Activated T-cell treated with anti-CD3 and anti-CD28 coated beads, Interleukin-2, amount 50 U/mL, for 1 hour (primary cell): Measurements from ENCODE around the gene DLG2.

Experiments
- DNase-seq: peaks from one replicate; pipeline ENCODE4 v3.0.0-alpha.2; 2020

DLG2 gene

DNA sequence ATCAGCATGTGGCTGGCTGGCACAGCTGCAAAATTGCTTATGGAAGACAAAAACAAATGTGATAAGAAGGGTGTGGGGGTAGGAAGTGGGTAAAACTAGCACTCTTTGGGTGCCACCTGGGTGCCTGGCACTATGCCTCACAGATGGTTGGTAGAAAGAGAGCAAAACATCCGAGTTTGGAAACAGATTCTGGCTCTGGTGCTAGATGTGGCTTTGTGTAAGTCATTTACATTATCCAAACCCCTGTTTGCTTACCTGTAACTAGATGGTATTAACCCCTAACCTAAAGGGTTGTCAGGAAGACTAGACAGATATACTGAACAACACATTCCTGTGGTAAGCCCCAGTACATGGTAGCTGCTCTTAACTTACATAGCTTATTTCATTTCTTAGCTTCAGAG lies 905.6 kb downstream of the DLG2 start:
- no peak for DNase-seq

DNA sequence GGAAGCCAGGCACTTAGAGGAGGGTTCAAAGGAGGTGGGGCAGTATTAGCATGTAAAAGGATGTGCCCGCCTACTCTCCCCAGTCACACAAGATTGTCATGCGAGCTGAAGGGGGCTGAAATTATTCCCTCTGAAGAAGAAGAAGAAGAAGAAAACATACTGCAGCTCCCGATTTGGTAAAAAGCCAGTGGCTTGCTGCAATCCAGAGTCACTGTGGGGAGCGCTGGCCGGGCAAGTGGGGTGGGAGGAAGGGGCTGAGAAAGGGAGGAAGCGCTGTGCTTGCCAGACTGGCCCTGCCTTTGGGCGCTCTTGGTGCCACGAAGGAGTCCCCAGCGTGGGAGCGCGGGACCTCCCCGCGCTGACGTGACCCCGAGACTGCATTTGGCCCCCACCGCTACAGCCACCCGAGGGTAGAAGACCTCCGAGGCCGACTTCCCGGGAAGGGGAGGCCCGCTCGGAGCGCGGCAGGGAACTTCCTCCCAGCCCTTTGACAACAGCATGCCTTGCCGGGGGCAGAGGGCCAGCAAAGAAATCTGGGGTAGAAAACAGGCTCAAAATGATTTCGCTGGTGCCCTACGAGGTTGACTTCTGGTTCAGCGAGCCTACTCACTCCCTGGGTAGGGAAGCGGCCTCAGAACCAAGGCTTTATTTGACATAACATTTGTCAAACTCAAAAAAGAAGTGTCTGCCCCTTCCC lies 906.3 kb downstream of the DLG2 start:
- no peak for DNase-seq

DNA sequence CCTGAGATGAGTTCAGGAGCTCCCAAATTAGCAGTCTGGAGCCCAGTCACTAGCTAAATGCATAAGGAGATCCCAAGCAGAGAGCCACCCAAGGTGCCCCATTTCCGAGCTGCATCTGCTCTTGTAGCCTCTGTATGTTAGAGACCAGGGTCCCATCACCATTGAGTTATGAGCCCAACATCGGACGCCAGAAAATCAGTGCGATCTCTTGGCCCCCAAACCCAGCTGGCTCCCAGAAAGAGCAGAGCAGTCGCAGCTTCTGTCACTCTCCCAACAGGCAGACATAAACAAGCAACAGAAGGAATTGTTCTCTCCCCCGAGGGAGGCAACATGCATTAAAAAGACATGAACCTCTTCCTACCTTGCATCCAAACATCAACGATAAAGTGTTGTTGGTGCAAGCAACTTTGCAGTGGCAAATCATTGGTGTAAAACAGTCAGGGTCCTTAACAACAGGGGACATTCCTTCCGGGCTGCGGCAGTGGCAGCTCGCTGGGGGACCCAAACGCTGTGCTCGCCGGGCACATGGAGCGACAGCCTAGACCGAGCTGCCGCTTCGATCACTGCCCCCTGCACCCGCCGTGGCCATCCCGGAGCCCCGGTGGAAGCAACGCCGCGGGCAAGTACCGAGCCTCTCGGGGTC lies 907.1 kb downstream of the DLG2 start:
- DNase-seq = no peak

DNA sequence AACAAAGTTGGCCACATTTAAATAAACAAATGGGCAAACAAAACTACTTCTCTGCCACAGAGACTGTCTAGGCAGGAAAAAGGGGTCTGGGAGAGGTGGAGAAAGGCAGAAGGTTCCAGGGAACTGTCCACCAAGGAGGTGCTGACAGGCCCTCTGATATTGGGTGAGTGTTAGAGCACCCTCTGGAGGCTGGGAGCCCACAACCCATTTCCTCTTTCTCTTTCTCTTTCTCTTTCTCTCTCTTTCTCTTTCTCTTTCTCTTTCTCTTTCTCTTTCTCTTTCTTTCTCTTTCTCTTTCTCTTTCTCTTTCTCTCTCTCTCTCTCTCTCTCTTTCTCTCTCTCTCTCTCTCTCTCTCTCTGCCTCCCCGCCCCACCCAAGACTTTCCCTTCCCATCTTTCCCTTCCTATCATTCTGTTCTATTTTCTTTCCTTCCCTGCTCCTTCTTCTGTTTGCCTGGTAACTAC lies 912.8 kb downstream of the DLG2 start:
- DNase-seq = no peak

DNA sequence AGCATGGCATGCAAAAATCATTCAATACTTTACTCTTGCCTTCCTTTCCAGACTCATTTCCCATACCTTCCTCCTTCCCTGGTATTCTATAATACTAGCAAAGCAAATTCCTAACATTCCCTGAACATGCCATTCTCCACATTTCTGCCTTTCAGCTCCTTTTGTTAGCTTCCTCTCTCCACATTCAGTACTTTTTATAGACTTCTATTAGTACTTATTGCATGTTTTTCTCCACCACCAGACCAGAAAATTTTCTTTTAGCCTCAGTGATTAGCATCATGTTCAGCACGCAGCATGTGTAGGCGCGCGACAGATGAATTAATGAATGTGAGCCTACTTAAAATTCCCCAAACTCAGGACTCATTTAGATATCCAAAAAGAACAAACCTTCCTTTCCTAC lies 935.3 kb downstream of the DLG2 start:
- DNase-seq = no peak

DNA sequence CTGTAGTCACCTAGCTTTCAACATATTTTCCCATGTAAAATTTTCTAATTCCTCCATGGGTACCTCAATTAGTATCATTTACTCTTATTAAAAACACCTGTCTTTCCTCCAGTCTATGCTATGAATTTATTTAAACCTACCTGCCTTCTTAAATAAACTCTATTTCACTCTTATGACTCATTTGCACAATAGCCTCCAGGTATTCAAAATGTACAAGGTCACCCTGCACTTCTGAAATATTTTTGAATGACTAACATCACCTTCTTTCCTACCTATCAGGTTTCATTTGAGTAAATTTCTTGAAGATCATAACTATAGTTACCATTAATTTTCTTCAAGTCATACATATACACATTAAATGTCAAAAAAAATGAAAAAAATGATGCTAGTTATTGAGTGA lies 939.7 kb downstream of the DLG2 start:
- DNase-seq = no peak

DNA sequence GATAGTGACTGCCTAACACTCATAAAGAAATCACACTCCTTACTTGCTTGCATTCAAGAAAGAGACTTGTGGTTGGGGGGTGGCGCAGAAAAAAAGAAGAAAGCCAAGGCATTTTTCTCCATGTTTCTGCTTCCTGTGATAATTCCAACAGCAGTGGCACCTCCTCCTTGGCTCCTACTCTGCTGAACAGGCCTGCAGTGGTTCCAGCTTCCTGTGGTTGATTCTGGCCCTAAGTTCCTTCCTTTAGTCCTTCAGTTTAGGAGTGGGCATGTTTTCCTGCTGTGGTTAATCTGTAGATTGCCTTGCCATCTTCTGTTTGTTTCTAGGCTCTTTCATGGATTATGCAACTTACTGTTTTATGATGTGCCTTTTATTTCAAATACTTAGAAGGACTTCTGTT lies 940.4 kb downstream of the DLG2 start:
- no peak for DNase-seq

DNA sequence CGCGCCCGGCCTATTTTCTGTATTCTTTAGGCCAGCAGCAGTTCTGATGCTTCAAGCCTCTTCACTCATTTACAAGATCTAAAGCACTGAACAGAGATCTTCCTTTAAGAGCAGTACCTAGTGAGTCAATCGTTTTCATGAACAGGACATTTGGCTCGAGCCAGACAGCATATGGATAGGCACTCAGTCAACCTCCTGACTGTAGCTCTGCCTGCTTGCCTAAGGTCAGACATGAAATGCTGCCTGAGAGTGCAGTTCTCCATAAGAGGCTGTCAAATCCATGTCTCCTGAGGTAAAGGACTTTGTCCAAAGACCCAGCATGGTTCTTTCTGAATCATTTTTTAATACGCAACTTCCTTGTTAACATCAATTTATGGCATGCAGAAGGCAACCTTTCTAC lies 941.2 kb downstream of the DLG2 start:
- no peak for DNase-seq

DNA sequence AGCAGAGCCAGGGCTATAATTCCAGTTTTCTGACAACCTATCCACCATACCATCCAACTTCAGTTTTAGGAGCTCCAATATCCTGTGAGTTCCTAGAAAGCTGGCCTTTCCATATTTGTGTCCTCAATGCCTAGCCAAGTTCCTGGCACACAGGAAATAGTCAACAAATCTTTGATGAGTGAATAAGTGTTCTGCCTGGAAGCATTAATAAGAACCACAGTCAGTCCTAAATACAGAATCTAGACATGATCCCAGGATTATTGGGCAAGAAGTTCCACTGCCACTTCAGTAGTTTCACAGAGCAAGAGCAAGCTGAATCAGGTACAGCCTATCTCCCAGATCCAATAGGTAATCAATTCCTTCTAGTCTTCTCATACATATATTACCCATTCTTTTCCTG lies 942.0 kb downstream of the DLG2 start:
- no peak for DNase-seq

DNA sequence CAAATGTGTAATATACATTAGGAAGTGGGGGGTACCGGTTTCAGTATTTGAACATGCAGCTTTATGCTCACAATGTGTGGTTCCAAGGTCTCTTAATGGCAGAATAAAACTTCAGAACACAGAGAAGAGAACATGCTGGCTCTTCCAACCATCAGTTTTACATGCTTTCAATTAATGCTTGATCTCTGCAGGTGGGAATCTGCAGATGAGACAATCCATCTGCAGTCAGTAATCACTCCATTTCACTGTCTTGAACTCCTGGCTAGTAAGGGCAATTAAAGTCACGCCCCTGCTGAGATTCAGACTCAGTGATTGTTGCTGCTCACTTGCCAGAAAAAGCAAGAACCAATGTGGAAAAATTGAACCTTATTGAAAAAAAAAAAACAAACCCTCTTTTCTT lies 945.7 kb downstream of the DLG2 start:
- no peak for DNase-seq

DNA sequence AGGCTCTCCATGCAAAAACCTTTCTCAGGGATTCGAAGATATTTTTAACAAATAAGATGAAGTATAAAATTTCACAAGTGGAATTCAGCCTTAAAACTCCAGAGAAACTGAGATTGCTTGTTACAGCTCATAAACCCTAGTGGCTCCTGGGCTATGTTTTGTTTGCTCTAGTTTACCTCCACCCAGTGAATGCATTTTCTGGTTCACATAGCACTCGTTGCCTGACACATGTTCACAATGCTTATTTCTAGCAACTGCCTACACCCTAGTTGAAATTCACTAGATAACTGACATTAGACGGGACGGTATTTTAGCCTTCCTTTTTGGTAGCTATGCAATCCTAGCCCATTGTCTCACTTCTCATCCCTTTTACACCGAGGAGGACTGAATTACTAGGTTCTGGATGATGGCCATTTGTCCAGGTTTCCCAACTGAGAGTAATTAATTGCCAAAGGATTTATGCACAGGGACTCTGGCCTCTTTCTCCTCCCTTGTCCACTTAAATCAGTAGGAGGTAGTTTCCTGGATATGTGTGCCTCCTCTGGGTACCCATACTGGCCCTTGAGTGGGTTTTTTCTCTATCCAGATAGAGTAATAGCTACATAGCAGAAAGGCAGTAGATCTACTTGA lies 951.6 kb downstream of the DLG2 start:
- DNase-seq = no peak

DNA sequence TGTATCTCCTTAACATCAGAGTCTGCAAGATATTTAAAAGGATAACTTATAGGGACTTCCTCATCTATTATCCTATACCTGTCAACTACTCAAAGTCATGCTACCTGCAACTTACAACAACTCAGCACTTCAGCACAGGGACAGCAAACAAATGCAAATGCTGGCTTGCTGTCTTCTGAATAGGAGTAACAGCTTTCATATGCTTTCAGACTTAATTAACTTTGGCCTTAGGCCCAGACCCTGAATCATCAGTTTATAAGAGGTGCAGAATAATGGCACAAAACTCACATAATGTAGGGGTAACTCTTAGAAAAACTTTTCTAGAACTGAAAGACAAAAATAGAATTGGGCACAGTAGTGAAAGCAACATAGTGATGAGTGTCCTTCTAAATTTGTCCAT lies 953.4 kb downstream of the DLG2 start:
- DNase-seq = no peak

DNA sequence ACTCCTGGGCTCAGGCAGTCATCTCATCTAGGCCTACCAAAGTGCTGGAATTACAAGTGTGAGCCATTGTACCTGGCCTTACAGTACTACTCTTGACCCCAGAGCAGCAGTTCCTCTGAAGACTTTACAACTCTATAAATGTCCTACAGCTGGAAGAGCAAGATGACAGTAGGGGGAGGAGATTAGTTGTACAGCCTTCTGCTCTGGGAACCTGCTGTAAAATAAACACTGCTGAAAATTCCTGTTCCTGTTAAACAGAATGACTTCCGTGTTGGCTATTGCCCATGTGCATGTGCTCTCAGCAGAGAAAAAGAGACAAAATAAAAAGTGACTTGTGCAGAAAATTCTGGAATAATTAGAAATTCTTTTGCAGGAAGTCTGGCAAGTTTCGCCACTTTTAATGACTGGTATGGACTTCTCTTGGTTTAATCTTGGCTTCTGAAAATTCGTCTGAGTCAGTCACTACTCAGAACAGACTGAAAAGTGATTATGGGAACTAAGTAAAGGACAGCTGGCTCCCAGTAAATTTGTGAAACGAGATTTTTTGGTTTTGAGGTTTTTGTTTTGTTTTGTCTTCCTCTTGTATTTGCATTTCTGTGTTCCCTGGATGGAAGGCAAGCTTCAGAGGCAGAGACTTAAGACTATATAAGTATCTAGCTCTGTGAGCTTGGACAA lies 955.7 kb downstream of the DLG2 start:
- no peak for DNase-seq

DNA sequence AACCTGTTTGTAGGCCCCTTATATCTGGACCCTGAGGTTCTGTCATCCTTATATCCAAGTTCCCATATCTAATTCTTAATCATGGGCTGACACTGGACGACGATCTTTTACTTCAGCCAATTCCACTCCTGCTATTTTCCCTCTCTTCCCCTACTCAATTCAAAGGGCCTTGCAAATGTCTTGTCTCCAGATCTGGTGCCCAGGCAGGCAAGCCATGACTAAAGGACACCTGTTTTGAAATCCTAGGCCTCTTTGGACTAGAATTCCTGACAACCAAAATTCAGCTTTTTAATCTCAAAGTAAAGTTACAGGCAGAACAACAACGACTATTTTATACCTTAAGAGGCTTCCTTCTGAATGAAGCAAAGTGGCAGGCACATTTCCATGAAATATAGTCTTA lies 963.4 kb downstream of the DLG2 start:
- no peak for DNase-seq

DNA sequence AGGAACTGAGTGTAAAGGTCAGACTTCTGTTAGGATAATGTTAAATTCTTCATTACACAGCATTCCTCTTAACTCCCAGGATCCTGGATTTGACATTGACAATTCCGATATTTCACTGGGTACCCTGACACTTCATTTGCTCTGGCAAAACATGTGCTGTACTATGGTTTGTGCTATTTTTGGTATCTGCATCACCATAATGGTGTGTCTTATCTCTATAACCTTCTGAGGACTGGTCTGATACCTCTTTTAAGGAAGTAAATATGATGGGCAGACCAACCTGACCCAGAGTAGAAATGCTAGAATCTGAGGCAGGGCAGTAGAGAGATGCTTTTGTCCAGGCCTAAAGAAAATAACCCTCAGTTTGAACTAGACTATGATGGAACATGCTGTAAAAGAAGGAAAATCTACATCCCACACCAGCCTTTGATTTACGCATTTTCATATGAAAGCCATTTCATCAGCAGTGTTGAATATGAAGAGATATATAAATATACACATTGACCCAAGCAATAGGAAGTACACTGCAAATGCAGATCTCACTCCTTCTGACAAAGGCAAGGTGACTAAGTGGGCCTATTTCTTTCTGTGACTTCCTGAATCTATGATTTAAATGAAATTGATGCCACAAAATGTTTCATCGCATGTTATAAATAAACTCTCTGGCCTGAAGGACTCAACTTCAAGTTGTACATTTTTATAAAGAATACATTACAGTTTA lies 966.7 kb downstream of the DLG2 start:
- DNase-seq = no peak

DNA sequence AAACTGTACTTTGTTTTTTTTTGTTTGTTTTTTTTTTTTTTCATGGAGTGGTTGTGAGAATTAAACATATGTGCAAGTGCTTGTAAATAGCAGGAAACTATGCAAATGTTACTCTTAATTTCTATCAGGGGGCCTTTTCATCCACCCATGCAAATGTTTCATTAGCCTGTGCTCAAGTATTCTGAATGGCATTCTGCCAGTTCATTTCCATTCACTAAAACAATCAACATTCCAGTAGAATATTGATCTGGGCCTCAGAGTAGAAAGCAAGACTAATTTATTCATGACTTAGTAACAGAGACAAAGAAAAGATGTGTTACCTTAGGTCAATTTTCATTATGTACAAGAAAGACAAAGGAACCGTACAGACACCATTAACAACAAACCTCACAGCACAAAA lies 971.4 kb downstream of the DLG2 start:
- DNase-seq = no peak

DNA sequence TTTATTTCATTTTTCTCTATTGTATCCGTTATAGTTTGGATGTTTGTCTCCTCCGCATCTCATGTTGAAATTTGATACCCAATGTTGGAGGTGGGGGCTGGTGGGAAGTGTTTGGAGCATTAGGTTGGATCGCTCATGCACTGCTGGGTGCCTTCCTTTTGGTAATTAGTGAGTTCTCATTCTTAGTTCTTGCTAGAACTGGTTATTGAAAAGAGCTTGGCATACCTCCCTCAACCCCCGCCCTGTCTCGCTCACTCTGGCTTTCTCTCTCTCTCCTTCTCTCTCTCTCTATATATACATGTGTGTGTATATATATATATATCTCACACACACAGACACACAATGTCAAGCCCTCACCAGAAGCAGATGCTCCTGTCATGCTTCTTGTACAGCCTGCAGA lies 978.7 kb downstream of the DLG2 start:
- no peak for DNase-seq

DNA sequence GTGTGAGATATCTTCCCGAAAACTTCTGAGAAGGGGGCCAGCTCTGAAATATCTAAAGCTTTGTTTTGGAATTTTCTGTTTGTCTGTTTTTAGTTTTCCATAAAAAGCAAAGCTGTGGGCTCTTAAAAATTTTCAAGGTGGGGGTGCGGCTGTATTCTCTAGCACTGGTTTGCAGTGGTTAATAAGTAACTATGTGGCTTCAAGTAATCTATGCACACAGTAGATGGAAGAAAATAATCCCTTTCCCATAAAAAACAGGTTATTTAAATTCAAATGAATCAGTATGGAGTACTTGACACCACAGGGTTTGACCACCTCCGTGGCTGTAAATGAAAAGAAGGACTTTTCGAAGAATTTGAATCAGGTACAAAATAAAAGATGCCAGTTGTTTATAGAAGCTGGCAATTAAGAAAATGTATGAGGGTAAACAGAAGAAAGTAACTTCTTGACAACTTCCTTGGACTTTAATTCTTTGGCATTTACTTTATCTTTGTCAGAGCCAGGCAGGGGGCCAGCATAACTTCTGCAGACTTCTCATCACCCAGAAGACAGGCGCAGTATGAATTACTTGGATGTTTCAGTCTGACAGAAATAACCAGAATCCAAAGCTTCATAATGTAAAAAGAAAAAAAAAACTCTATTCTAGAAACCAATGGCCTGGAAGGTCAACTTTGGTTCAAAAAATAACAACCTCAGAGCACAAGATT lies 981.0 kb downstream of the DLG2 start:
- no peak for DNase-seq

DNA sequence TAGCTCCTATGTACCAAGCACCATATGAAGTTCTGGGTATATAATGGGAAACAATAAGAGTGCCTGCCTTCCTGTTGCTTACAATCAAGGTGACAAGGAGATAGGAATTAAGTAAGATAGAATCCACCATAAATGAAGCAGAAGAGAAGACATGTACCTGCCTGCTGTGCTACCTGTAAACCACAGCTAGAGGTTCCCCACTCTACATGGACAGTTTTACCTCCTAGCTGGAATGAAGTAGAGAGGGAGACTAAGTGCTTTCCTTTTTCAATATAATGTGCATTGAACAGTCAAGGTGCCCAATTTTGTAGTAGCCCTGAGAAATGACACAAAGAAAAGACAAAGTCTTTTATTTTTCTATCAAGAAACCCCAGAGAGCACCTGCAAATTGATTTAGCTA lies 984.6 kb downstream of the DLG2 start:
- no peak for DNase-seq

DNA sequence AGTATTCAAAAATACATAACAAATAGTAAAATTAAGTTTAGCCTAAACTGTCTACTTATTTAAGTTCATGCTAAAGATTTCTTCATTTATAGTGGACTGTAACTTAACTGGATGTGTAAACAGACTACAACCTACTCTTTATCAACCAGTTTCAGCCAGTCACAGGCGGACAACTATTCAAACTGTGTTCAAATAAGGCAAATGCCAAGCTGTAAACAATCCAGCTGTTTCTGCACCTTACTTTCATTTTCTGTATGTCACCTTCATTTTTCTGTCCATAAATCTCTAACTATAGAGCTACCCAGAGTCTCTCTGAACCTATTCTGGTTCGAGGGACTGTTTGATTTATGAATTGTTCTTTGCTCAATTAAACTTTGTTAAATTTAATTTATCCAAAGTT lies 992.8 kb downstream of the DLG2 start:
- no peak for DNase-seq

DNA sequence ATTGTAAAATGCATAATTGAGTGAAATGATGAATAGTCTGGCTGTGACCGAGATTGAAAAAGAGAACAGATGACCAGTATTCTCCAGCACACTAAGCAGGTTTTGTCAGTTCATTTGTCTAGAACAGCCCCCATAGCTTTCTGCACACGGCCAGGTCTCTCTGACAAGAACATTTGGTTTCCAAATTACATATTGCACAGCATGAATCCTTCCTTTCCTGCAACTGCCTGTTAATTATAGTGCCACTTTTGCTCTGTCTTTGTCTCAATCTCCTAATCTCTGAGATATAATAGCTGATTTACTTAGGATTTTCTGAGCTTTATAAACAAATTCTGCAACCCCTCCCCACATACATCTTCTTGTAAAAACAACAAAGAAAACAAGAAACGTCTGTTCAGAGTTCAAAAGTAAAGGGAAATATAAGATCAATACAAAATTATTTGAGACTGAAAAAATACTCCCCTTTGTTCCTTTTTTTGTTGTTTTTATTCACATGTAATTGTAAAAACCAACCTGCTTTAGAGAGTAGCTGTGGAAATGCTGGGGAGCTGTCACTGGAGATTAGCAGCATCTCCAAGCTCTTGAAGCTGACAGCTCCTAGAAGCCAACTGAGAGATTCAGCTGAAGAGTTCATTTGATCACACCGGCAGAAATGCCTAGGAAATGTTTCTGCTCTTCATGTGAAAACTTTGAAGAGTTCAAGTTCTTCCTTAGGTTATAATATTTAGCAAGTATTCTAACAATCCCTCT lies 998.1 kb downstream of the DLG2 start:
- no peak for DNase-seq

DNA sequence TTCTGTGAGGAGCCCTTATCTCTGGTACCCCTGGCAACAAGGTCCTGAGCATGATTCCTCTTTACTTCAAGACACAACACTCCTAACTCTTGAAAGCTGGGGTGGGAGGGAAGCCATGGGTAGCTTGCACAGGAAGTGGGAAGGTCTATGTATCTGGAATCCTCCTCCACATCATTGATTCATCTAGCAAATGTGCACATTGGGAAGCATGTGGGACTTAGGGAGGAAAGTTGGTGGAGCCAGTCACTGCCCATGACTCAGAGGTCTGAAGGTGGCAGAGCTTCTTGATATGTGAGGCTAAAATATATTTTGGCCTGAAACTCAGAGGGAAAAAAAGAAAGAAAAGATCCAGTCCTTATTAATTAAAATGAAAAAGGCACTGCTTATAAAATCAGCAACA lies 1000.9 kb downstream of the DLG2 start:
- no peak for DNase-seq
